Activated CD4-positive, alpha-beta T cell treated with anti-CD3 and anti-CD28 coated beads, Interleukin-2, amount 10 ng/mL, durations not matched to agents 7 days and 5 days (primary cell): ENCODE data around the gene ETS1. TPM values are rescaled to one million over a fixed set of nuclear protein-coding genes. Genes with fewer than 3 reads are reported as not detected.

Source experiments
- CTCF ChIA-PET: fragments of 350-600 bp; sonication (Branson Sonifier 250); formaldehyde crosslinking; loops from one replicate; lab custom pipeline; 2021; ENCODE audit warnings: antibody characterized with exemption; lab: Charles Lee
- POLR2A ChIA-PET: fragments of 350-600 bp; sonication (Branson Sonifier 250); formaldehyde crosslinking; loops from one replicate; lab custom pipeline; 2021; ENCODE audit warnings: antibody characterized with exemption; lab: Charles Lee
- DNase-seq: peaks from one replicate; pipeline ENCODE4 v3.0.0-alpha.2; 2020
- H3K27ac Mint-ChIP-seq: one replicate; pipeline ENCODE4 v1.8.0; 2021; ENCODE audit warnings: mild to moderate bottlenecking, moderate library complexity, mixed read lengths
- H3K27me3 Mint-ChIP-seq: one replicate; pipeline ENCODE4 v1.8.0; 2021; ENCODE audit warnings: mixed read lengths
- H3K36me3 Mint-ChIP-seq: one replicate; pipeline ENCODE4 v1.8.0; 2021; ENCODE audit warnings: low read depth, mixed read lengths
- H3K4me1 Mint-ChIP-seq: one replicate; pipeline ENCODE4 v1.8.0; 2021; ENCODE audit warnings: mixed read lengths
- H3K4me3 Mint-ChIP-seq: one replicate; pipeline ENCODE4 v1.8.0; 2021; ENCODE audit warnings: mild to moderate bottlenecking, moderate library complexity, mixed read lengths
- H3K9me3 Mint-ChIP-seq: one replicate; pipeline ENCODE4 v1.8.0; 2021; ENCODE audit warnings: mixed read lengths
- total RNA-seq, 2 experiments: library from RNA; stranded (reverse); gene quantifications; one replicate each; pipeline ENCODE4 v1.2.3, GENCODE V29; 2021

Gene ETS1
- total RNA-seq, 2 experiments from 2014 or later: 580 to 648 TPM

DNA sequence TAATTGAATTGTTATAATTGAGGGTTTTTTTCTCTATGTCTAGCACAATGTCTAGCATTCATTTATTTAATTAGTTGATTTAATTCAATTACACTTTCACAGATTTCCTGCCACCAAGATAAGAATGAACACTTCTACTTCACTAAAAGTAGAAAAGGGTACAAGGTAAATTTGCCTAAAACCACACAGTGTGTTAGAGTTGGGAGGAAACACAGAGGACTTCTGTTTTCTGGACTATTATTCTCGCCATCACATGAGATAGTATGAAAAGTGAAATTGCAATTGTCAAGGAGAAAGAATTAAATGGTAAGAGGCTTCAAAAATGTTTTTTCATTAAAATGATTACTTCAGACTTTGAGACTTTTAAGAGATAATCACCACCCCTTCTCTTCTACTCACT lies 109.5 kb downstream of the ETS1 start:
- Mint-ChIP-seq H3K36me3 (peaks cover 99% of the 10 kb centered on the region), H3K27me3 (no peaks in the 10 kb centered on the region), H3K27ac (peak overlapping the region; percentile 95), H3K4me1 (peaks cover 96% of the 10 kb centered on the region), H3K4me3 (peak overlapping the region; percentile 70), H3K9me3 (no peaks in the 10 kb centered on the region)
- no peak for DNase-seq
- CTCF ChIA-PET: interaction anchor here (1.2 to 2.8 kb wide), 4 partner anchors 72 to 188 kb away, joined by 3 to 10 read pairs (median 4); no protein-coding TSS in a partner anchor
- POLR2A ChIA-PET: no interaction called here

DNA sequence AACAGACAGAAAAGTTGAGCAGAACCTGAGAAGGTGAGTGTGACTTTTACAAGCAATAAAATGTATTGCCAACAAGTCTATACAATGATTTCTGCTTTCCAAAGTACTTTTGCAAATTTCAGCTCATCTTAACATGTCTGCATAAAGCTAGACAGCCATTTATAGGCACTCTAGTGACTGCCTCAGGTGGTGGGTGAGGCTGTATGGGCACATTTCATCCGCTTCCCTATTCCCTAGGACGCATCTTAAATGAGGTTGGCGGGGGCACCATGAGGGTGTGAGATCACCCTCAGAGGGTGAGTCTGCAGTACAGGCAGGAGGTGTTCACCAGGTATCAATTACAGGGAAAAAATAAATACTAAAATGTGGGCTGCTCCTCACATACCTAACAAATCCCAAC lies 110.1 kb downstream of the ETS1 start:
- ChIA-PET POLR2A (interaction anchor here (0.8 to 1.1 kb wide), 2 partner anchors 10 to 48 kb away, joined by 4 to 6 read pairs; no protein-coding TSS in a partner anchor), CTCF (interaction anchor here (0.9 to 2.8 kb wide), 7 partner anchors 29 to 188 kb away, joined by 3 to 10 read pairs (median 4); no protein-coding TSS in a partner anchor)
- no peaks in the 10 kb centered on the region for H3K9me3 Mint-ChIP-seq
- H3K4me3 Mint-ChIP-seq: peak overlapping the region; percentile 70
- H3K27me3 Mint-ChIP-seq: no peaks in the 10 kb centered on the region
- peaks cover 99% of the 10 kb centered on the region for H3K36me3 Mint-ChIP-seq
- peaks cover 97% of the 10 kb centered on the region for H3K4me1 Mint-ChIP-seq
- peak overlapping the region; percentile 95 for H3K27ac Mint-ChIP-seq
- DNase-seq: no peak

DNA sequence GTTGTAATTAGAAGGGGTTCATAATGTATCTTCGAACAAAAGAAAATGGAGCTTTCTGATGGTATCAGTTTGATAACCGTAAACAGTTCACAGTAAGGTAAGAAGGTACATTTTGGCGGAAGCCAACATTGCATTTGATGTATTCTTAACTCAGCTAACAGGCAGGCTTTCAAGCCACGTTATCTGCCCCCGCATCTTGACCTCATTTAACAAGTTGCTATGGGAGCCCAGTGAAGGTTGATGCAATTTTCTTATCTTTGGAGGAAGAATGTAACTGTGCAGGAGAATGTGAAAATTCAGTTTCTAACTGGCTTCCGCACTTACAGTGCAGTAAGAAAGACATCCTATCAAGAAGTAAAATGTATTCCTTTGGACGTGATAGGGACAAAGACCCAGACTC lies 110.6 kb downstream of the ETS1 start:
- Mint-ChIP-seq H3K36me3 (peaks cover 99% of the 10 kb centered on the region), H3K27me3 (no peaks in the 10 kb centered on the region), H3K27ac (peak overlapping the region; percentile 95), H3K4me1 (peaks cover 97% of the 10 kb centered on the region), H3K9me3 (no peaks in the 10 kb centered on the region), H3K4me3 (peak overlapping the region; percentile 70)
- CTCF ChIA-PET: interaction anchor here (0.9 to 2.8 kb wide), 12 partner anchors 14 to 190 kb away, joined by 3 to 10 read pairs (median 3); no protein-coding TSS in a partner anchor
- POLR2A ChIA-PET: interaction anchor here (0.8 to 1.1 kb wide), 2 partner anchors 10 to 49 kb away, joined by 4 to 6 read pairs; no protein-coding TSS in a partner anchor
- DNase-seq: peak; percentile 92

DNA sequence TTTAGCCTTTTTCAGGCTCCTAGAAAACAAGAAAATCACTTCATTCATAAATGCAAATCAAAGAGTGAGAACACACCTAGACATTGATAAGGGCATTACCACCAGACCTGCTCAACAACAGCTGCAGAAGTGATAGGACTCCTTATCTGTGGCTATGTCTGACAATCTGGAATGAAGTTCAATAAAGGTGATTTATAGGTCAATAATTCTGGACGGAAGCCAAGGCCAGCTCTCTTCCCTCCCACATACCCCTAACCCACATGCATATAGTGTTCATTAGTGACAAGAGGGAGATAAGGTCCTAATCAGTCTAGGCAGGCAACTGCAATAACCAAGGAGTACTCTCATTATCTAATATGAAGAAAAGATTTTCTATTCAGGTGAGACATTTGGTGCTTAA lies 111.3 kb downstream of the ETS1 start:
- no peaks in the 10 kb centered on the region for H3K9me3 Mint-ChIP-seq
- ChIA-PET POLR2A (interaction anchor here (1.1 to 1.4 kb wide), 3 partner anchors 11 to 176 kb away, joined by 3 to 4 read pairs (median 3); no protein-coding TSS in a partner anchor), CTCF (interaction anchor here (0.9 to 2.8 kb wide), 11 partner anchors 14 to 189 kb away, joined by 3 to 10 read pairs (median 3); no protein-coding TSS in a partner anchor)
- H3K4me3 Mint-ChIP-seq: peak overlapping the region; percentile 70
- H3K27me3 Mint-ChIP-seq: no peaks in the 10 kb centered on the region
- peak overlapping the region; percentile 95 for H3K27ac Mint-ChIP-seq
- peaks cover 99% of the 10 kb centered on the region for H3K36me3 Mint-ChIP-seq
- peaks cover 97% of the 10 kb centered on the region for H3K4me1 Mint-ChIP-seq
- no peak for DNase-seq

DNA sequence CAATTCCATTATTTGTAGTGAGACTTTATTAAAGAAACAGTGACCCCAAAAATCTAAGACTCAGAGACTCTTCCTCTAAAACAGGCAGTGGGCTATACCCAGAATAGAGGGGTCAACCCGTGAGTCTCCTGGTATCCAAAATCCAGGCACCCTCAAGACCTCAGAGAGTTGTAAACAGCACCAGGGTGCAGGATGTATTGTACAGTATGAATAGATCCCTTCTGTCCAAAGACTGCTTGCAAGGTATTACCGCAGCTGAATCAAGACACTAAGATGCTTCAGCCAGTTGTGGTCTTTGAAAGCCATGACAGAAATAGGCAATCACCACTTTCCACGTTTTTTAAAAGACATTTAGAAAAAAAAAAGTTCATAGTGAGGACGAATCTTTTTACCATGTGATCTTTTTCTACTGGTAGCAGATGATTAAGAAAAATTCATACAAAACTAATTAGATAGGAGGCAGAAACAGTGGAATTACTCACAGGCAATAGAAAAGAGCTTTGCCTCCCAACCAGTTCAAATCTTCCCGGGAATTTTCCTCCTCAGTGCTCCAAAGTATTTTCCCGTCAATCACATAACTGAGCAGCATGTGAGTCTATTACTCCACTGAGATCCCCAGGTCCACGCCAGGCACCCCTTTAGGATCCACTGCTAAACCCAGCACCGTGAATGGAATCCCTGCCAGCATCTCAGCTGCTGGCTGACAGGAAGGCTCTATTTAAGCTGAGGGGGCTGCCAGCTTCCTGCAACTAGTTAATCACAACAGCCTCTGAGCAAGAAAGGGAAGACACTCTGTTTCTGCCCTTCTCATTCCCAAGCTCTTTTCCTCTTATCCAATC lies 113.1 kb downstream of the ETS1 start:
- Mint-ChIP-seq H3K9me3 (no peaks in the 10 kb centered on the region), H3K4me3 (peak overlapping the region; percentile 70), H3K27ac (peak overlapping the region; percentile 95), H3K36me3 (peaks cover 96% of the 10 kb centered on the region), H3K27me3 (no peaks in the 10 kb centered on the region), H3K4me1 (peaks cover 94% of the 10 kb centered on the region)
- CTCF ChIA-PET: interaction anchor here (0.9 to 4.1 kb wide), 12 partner anchors 8 to 184 kb away, joined by 3 to 13 read pairs (median 4); no protein-coding TSS in a partner anchor
- DNase-seq: no peak
- POLR2A ChIA-PET: interaction anchor here (0.9 to 1.2 kb wide), 3 partner anchors 8 to 20 kb away, joined by 3 read pairs; no protein-coding TSS in a partner anchor

DNA sequence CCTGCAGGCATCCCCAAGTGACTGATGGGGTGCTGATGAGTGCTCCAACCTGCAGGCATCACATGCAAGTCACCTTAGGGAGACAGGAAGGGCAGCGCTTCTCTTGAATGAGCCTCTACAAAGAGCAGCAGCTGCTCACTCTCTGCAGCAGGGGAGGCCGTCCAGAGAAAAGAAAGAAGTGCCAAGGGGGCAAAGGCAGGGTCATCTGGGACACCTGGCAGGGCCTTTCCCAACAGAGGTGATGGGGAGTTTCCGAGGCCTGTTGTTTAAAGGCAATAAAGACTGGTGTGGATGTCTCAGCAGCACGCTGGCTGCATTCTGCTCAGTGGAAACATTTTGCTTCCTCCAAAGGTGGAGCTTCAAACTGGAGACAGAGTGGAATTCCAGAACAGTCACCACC lies 113.7 kb downstream of the ETS1 start:
- H3K4me1 Mint-ChIP-seq: peaks cover 94% of the 10 kb centered on the region
- H3K36me3 Mint-ChIP-seq: peaks cover 96% of the 10 kb centered on the region
- POLR2A ChIA-PET: interaction anchor here (0.9 to 1.2 kb wide), 2 partner anchors 8 to 20 kb away, joined by 3 read pairs; no protein-coding TSS in a partner anchor
- peak overlapping the region; percentile 95 for H3K27ac Mint-ChIP-seq
- peak overlapping the region; percentile 70 for H3K4me3 Mint-ChIP-seq
- H3K9me3 Mint-ChIP-seq: no peaks in the 10 kb centered on the region
- CTCF ChIA-PET: interaction anchor here (0.7 to 4.1 kb wide), 8 partner anchors 9 to 184 kb away, joined by 3 to 13 read pairs (median 4); no protein-coding TSS in a partner anchor
- DNase-seq: peak; percentile 55
- no peaks in the 10 kb centered on the region for H3K27me3 Mint-ChIP-seq

DNA sequence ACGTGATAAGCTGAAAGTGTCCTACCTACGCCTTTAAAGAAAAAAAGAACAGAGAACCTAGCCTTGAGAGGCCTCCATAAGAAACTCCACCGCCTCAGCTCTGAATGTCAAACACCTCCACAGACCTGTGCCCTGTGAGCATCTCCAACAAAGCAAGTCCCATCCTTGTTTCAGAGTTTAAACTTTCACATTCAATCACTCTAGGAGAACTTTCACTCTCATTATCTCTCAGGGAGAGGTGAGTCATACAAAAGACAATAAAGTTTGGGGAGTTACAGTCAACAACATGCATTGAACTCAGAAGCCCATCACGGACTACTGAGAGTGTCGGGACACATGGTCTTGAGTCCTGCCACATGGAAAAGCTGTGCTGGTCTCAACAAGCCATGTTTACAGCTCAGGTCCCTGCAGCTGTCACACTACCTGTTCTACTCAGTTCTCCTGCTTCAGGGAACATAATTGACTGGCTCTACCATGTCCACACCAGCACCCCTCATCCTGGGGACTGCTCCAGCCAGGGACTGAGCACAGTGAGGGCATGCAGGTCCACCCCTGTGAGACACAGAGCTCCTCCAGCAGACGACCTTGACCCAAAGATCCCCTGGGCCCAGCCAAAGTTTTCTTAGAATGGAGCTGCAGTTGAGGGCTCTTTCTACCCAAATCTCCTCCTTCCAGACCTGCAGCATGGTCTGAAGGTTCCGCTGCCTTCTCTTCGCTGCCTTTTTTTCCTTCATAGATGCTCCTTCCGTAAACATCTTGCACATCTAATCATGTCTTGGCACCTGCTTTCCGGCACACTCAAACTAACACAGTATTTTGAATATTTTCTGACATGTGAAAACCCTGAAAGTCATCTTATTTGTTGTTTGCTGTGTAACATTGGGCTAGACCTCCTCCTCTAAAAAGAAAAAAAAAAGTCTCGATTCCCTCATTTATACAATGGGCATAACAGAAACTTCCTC lies 114.9 kb downstream of the ETS1 start:
- Mint-ChIP-seq H3K27ac (peak overlapping the region; percentile 95), H3K4me3 (peak overlapping the region; percentile 70), H3K36me3 (peaks cover 98% of the 10 kb centered on the region), H3K4me1 (peaks cover 96% of the 10 kb centered on the region), H3K9me3 (no peaks in the 10 kb centered on the region), H3K27me3 (no peaks in the 10 kb centered on the region)
- DNase-seq: peak; percentile 72
- ChIA-PET CTCF (interaction anchor here (0.6 to 4.1 kb wide), 14 partner anchors 10 to 183 kb away, joined by 3 to 13 read pairs (median 4); no protein-coding TSS in a partner anchor), POLR2A (interaction anchor here (0.5 to 2.4 kb wide), 8 partner anchors 10 to 182 kb away, joined by 3 to 15 read pairs (median 4); no protein-coding TSS in a partner anchor)

DNA sequence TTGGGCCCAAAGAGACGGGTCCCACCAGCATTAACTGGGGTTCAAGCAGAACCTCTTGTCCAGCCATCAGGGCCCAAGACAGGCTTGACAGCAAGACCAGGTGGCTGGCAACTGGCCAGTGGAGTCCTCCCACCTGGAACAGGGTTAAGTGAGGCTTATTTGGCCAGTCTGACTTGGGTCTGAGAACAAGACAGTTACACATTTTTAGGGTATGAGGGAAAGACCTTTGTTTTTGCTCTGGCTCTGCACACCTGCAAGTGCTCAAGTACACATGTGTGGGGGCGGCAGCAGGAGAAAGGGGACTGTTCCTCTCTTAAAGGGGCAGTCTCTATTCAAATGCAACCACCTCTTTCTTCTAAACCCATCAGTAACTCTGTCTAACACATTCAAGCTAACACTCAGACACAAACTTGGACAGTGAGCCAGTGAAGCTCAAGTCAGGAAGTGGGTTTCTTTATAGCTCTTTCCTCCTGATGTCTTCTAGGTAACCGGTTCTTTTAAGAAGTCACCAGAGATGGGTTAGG lies 116.2 kb downstream of the ETS1 start:
- H3K36me3 Mint-ChIP-seq: peaks cover 98% of the 10 kb centered on the region
- ChIA-PET CTCF (interaction anchor here (0.8 to 4.1 kb wide), 10 partner anchors 9 to 181 kb away, joined by 3 to 13 read pairs (median 4); no protein-coding TSS in a partner anchor), POLR2A (interaction anchor here (0.7 to 2.4 kb wide), 8 partner anchors 11 to 181 kb away, joined by 3 to 15 read pairs (median 4); no protein-coding TSS in a partner anchor)
- peak overlapping the region; percentile 70 for H3K4me3 Mint-ChIP-seq
- H3K9me3 Mint-ChIP-seq: no peaks in the 10 kb centered on the region
- H3K4me1 Mint-ChIP-seq: peaks cover 96% of the 10 kb centered on the region
- H3K27ac Mint-ChIP-seq: peak overlapping the region; percentile 95
- peak; percentile 61 for DNase-seq
- H3K27me3 Mint-ChIP-seq: no peaks in the 10 kb centered on the region

DNA sequence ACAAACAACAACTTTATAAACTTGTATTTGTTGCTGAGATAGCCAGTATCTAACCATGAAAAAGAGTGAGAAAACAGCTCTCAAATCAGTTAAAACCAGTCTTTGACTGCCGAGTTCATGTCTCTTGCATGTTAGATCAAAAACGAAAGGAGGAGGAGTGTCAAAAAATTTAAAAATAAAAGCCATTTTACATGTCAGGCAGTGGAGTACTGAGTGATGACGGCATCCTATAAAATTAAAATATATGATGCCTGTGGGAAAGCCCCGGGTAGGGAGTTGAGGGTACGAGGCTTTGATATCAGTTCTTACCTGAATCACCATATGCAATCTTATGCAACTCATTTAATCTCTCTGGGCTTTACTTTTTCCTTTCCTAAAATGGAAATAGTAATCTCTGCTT lies 117.3 kb downstream of the ETS1 start:
- DNase-seq: peak; percentile 48
- peak overlapping the region; percentile 91 for H3K27ac Mint-ChIP-seq
- ChIA-PET CTCF (no interaction called here), POLR2A (interaction anchor here (0.6 kb wide), 1 partner anchor 21 kb away, joined by 5 read pairs; no protein-coding TSS in a partner anchor)
- H3K4me1 Mint-ChIP-seq: peaks cover 97% of the 10 kb centered on the region
- H3K27me3 Mint-ChIP-seq: no peaks in the 10 kb centered on the region
- H3K9me3 Mint-ChIP-seq: no peaks in the 10 kb centered on the region
- H3K36me3 Mint-ChIP-seq: peaks cover 98% of the 10 kb centered on the region
- peak overlapping the region; percentile 63 for H3K4me3 Mint-ChIP-seq

DNA sequence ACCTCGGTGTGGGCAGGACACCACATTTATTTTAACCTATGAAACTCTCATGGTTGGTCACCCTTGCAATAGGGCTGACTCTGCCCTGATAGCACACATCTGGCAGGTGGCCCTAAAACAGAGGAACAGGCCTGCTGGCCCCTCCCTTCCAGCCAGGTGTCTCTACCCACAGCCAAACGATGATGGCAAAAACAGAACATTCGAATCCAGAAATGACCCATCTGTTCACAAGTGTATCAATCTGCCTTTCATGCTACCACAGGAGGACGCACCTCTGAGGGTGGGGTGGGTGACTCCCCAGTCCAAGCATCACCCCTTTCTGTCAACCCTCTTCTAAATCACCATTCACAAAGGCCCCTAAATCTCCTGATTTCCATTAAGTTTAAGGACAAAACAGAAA lies 118.1 kb downstream of the ETS1 start:
- Mint-ChIP-seq H3K27me3 (no peaks in the 10 kb centered on the region), H3K4me3 (peak overlapping the region; percentile 63), H3K36me3 (peaks cover 98% of the 10 kb centered on the region), H3K4me1 (peaks cover 97% of the 10 kb centered on the region), H3K27ac (peak overlapping the region; percentile 91), H3K9me3 (no peaks in the 10 kb centered on the region)
- ChIA-PET POLR2A (no interaction called here), CTCF (interaction anchor here (1.2 to 1.5 kb wide), 3 partner anchors 9 to 179 kb away, joined by 4 to 5 read pairs (median 4); no protein-coding TSS in a partner anchor)
- no peak for DNase-seq

DNA sequence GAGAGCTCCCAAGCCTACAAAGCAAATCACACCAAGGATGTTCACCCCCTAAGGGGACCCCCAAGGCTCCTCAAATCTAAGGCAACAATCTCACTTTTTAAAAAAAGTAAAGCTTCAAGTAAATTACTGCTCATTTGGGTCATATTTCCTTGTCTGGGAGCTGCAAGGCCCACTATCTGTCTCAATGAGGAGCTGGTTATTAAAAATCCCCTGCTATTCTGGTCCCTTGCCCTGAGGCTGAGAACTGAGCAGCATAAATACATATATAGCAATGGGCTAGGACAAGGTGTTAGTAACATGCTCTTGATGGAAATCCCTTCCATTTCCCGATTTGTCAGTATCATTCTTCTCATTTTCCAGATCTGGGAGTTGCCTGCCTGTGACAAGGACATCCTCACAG lies 119.2 kb downstream of the ETS1 start:
- ChIA-PET POLR2A (interaction anchor here (0.6 to 0.7 kb wide), 3 partner anchors 78 to 968 kb away, joined by 3 read pairs; no protein-coding TSS in a partner anchor), CTCF (interaction anchor here (0.6 to 1.9 kb wide), 11 partner anchors 8 to 179 kb away, joined by 3 to 7 read pairs (median 4); no protein-coding TSS in a partner anchor)
- peak overlapping the region; percentile 54 for H3K4me3 Mint-ChIP-seq
- no peaks in the 10 kb centered on the region for H3K27me3 Mint-ChIP-seq
- H3K9me3 Mint-ChIP-seq: no peaks in the 10 kb centered on the region
- H3K36me3 Mint-ChIP-seq: peaks cover 98% of the 10 kb centered on the region
- H3K27ac Mint-ChIP-seq: peak overlapping the region; percentile 91
- peaks cover 97% of the 10 kb centered on the region for H3K4me1 Mint-ChIP-seq
- no peak for DNase-seq
